Type B pancreatic cell (in vitro differentiated cells): ENCODE results near the gene RNPEP. TPM values are rescaled to one million over a fixed set of nuclear protein-coding genes. Genes with fewer than 3 reads are reported as not detected.

Experiments used
- DNase-seq: peaks from one replicate; pipeline ENCODE4 v3.0.0; 2021; ENCODE audit warnings: mixed read lengths; ENCODE audit not compliant: unreplicated experiment; ENCODE audit errors: extremely low spot score
- H3K27ac Mint-ChIP-seq: 2 replicates; pipeline ENCODE4 v1.8.0; 2021; ENCODE audit warnings: mild to moderate bottlenecking, mixed read lengths
- H3K27me3 Mint-ChIP-seq: 2 replicates; pipeline ENCODE4 v1.8.0; 2021; ENCODE audit warnings: mixed read lengths
- H3K36me3 Mint-ChIP-seq: 2 replicates; pipeline ENCODE4 v1.8.0; 2021; ENCODE audit warnings: mixed read lengths
- H3K4me1 Mint-ChIP-seq: one replicate; pipeline ENCODE4 v1.8.0; 2021; ENCODE audit warnings: mixed read lengths; ENCODE audit not compliant: unreplicated experiment
- H3K4me3 Mint-ChIP-seq: 2 replicates; pipeline ENCODE4 v1.8.0; 2021; ENCODE audit warnings: mild to moderate bottlenecking, mixed read lengths
- H3K9me3 Mint-ChIP-seq: 2 replicates; pipeline ENCODE4 v1.8.0; 2021; ENCODE audit warnings: mixed read lengths
- total RNA-seq: library from RNA; stranded (reverse); gene quantifications from 2 replicates; pipeline ENCODE4 v1.2.1, GENCODE V29; 2021; ENCODE audit warnings: low replicate concordance
- TF ChIP-seq, protein P1 (sequence below): fragments of 200-600 bp; sonication (generic); conservative IDR thresholded peaks from 2 replicates; pipeline ENCODE4 v1.5.0; 2021; ENCODE audit warnings: antibody characterized with exemption, mild to moderate bottlenecking

The RNPEP gene
- total RNA-seq, 1 donor from 2014 or later, result 57.3 TPM

DNA sequence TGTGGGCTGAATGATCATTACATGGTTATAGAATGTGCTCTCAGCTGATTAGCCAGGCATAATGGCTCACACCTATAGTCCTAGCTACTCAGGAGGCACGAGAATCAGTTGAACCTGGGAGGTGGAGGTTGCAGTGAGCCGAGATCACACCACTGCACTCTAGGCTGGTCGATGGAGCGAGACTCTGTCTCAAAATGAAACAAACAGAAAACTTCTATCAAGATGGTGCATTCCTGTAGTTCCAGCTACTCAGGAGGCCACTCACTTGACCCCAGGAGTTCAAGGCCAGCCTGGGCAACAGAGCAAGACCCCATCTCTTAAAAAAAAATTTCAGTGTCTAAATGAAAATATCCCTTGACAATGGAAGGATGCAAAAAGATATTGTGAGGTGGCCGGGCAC lies 16.3 kb upstream of the RNPEP start:
- no peaks in the 10 kb centered on the region for H3K4me1 Mint-ChIP-seq
- no peak overlapping the region for H3K27ac Mint-ChIP-seq
- H3K27me3 Mint-ChIP-seq, result no peaks in the 10 kb centered on the region
- H3K36me3 Mint-ChIP-seq, result peaks cover 40% of the 10 kb centered on the region
- no peak overlapping the region for H3K4me3 Mint-ChIP-seq
- no peak for DNase-seq
- H3K9me3 Mint-ChIP-seq, result no peaks in the 10 kb centered on the region
- TF ChIP-seq, protein P1, sequence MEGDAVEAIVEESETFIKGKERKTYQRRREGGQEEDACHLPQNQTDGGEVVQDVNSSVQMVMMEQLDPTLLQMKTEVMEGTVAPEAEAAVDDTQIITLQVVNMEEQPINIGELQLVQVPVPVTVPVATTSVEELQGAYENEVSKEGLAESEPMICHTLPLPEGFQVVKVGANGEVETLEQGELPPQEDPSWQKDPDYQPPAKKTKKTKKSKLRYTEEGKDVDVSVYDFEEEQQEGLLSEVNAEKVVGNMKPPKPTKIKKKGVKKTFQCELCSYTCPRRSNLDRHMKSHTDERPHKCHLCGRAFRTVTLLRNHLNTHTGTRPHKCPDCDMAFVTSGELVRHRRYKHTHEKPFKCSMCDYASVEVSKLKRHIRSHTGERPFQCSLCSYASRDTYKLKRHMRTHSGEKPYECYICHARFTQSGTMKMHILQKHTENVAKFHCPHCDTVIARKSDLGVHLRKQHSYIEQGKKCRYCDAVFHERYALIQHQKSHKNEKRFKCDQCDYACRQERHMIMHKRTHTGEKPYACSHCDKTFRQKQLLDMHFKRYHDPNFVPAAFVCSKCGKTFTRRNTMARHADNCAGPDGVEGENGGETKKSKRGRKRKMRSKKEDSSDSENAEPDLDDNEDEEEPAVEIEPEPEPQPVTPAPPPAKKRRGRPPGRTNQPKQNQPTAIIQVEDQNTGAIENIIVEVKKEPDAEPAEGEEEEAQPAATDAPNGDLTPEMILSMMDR, result no peak

DNA sequence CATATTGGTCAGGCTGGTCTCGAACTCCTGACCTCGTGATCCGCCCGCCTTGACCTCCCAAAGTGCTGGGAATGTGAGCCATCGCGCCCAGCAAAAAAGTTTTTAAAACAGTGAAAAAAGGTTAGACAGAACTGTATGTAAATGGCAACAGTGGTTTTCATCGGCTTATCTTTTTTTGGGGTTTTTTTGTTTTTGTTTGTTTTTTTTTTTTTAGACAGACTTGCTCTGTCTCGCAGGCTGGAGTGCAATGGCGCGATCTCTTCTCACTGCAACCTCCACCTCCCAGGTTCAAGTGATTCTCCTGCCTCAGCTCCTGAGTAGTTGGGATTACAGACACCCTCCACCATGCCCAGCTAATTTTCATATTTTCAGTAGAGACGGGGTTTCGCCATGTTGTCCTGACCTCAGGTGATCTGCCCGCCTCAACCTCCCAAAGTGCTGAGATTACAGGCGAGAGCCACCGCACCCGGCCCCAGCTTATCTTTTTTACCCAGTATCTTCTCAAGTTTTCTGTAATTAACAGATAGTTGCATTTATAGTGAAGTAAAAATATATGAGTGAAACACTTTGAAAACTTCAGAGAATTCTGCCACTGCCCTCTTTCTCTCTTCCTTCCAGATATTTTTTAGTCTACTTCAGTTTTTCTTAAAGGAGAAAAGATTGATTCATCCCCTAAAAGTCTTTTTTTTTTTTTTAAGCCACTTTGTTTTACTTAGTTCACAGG lies 14.1 kb upstream of the RNPEP start:
- no peaks in the 10 kb centered on the region for H3K27me3 Mint-ChIP-seq
- no peak overlapping the region for H3K4me3 Mint-ChIP-seq
- H3K4me1 Mint-ChIP-seq, result no peaks in the 10 kb centered on the region
- DNase-seq, result no peak
- H3K27ac Mint-ChIP-seq, result no peak overlapping the region
- TF ChIP-seq, protein P1, result no peak
- H3K36me3 Mint-ChIP-seq, result peaks cover 31% of the 10 kb centered on the region
- H3K9me3 Mint-ChIP-seq, result no peaks in the 10 kb centered on the region

DNA sequence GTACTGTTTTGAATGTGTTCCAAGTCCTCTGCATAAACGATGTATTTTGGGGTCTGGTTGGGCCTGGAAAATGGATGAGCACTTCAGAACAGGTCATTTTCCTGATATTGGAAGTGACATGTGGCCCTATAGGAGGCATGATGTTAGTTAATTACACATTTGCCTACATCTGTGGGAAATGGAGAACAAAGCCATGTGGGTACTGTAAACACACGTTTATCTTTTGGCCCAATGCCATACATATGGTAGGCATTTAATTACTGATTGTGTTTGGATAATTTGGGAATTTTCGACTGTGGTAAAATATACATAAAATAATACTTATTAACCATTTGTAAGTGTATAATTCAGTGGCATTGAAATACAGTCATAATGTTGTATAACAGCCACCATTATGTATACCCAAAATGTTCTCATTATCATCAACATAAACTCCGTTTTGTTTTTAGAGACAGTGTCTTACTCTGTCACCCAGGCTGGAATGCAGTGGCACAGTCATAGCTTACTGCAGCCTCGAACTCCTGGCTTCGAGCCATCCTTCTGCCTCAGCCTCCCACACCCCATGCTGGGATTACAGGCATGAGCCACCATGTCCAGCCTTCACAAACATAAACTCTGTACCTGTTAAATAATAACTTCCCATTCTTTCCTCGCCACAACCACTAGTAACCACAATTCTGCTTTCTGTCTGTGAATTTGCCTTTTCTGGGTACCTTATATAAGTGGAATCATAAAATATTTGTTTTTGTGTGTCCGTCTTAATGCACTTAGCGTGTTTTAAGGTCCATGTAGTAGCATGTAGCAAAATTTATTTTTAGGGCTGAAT lies 11.9 kb upstream of the RNPEP start:
- H3K36me3 Mint-ChIP-seq, result peaks cover 27% of the 10 kb centered on the region
- H3K4me3 Mint-ChIP-seq, result no peak overlapping the region
- no peaks in the 10 kb centered on the region for H3K27me3 Mint-ChIP-seq
- H3K9me3 Mint-ChIP-seq, result no peaks in the 10 kb centered on the region
- H3K4me1 Mint-ChIP-seq, result no peaks in the 10 kb centered on the region
- TF ChIP-seq, protein P1, result no peak
- H3K27ac Mint-ChIP-seq, result no peak overlapping the region
- no peak for DNase-seq

DNA sequence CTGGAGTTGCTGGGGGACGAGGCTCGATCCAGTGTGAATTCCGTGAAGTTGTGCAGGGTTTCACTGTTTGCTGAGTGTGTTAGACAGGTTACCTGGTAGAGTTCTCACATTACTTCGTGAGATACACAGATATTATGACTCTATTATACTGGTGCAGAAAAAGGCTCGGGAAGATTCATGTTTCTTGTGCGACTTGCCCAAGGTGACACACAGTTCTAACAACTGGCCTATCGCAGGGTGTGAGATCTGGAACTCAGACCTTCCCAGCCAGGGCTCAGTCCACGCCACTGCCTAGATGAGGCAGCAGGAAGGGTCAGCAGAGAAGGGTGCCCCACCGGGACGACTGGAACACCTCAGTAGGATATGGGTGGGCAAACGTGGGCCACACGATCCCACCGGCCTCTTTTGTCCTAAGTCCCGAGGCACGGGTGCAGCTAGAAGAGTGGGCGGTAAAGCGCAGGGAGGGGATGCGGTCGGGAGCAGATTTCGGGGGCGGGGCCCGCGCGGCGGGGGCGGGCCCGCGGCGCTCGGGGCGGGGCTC lies 296 bp upstream of the RNPEP start:
- TF ChIP-seq, protein P1, result no peak
- no peaks in the 10 kb centered on the region for H3K27me3 Mint-ChIP-seq
- no peaks in the 10 kb centered on the region for H3K9me3 Mint-ChIP-seq
- H3K36me3 Mint-ChIP-seq, result peaks cover 5% of the 10 kb centered on the region
- H3K4me3 Mint-ChIP-seq, result peak overlapping the region; percentile 98
- DNase-seq, result peak; percentile 86
- peaks cover 22% of the 10 kb centered on the region for H3K4me1 Mint-ChIP-seq
- H3K27ac Mint-ChIP-seq, result peak overlapping the region; percentile 98

DNA sequence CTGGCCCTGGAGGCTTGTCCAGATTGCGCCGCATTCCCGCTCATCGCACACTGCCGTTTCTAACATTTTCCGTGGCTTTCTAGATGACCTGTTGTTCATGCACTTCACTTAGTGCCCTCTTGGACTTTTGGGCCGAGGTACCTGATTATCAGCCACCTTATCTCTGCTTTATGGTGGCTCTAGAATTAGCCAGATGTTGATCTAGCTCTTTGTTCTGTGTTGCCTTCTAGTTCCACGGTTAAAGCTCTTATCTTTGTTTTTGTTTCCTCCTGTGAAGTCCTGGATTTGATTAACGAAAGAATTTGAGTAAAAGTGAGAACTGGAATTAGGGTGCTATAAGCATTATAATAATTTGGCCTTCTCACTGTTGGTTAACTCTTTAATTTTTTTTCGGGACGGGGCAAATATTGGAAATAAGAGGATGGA lies 945 bp downstream of the RNPEP start:
- Mint-ChIP-seq H3K9me3 (no peaks in the 10 kb centered on the region), H3K27ac (peak overlapping the region; percentile 93), H3K27me3 (no peaks in the 10 kb centered on the region), H3K4me3 (peak overlapping the region; percentile 97), H3K4me1 (peaks cover 23% of the 10 kb centered on the region), H3K36me3 (peaks cover 5% of the 10 kb centered on the region)
- TF ChIP-seq, protein P1, result peak; percentile 13
- no peak for DNase-seq
